Peyer's patch (tissue), 4 donors: ENCODE measurements around the gene KRT37. TPM values are rescaled to one million over a fixed set of nuclear protein-coding genes. Genes with fewer than 3 reads are reported as not detected.

Experiments used
- DNase-seq, 3 donors: peaks; one replicate each; pipeline ENCODE4 v3.0.0-alpha.2; 2017 to 2019
- H3K27ac ChIP-seq, 4 donors: fragments of 200-600 bp; sonication (generic); one replicate each; pipeline ENCODE4 v1.5.1; 2016 to 2019
- H3K27me3 ChIP-seq, 2 donors: fragments of 200-600 bp; sonication (generic); one replicate each; pipeline ENCODE4 v1.5.1; 2019
- H3K36me3 ChIP-seq, 3 donors: fragments of 200-600 bp; sonication (generic); one replicate each; pipeline ENCODE4 v1.5.1; 2016 to 2019
- H3K4me1 ChIP-seq, 4 donors: fragments of 200-600 bp; sonication (generic); one replicate each; pipeline ENCODE4 v1.5.1; 2016 to 2019
- H3K4me3 ChIP-seq, 4 donors: fragments of 200-600 bp; sonication (generic); 1 replicate in 3 of 4; 2 replicates in 1 of 4; pipeline ENCODE4 v1.5.1; 2016 to 2019; ENCODE audit warnings: mild to moderate bottlenecking in 1 of 4
- H3K9me3 ChIP-seq, 4 donors: fragments of 200-600 bp; sonication (generic); one replicate each; pipeline ENCODE4 v1.5.1; 2016 to 2019; ENCODE audit warnings: mild to moderate bottlenecking in 1 of 4
- CTCF ChIP-seq, 6 experiments: fragments of 450-650 bp in 4 of 6; fragments of 200-600 bp in 2 of 6; sonication (generic) in 1 of 6; IDR thresholded peaks; one replicate each; pipeline ENCODE4 v1.5.1; 2017 to 2019; ENCODE audit warnings: antibody characterized with exemption in 6 of 6, mild to moderate bottlenecking in 3 of 6, moderate library complexity in 1 of 6
- POLR2A ChIP-seq, 2 donors: fragments of 450-650 bp; IDR thresholded peaks; one replicate each; pipeline ENCODE4 v1.5.1; 2017; ENCODE audit warnings: antibody characterized with exemption in 2 of 2, mild to moderate bottlenecking in 2 of 2, moderate library complexity in 2 of 2
- total RNA-seq, 4 donors: library from RNA; depleted of rRNA; stranded (reverse); fragments of >200 nt; gene quantifications; one replicate each; pipeline ENCODE4 v1.1.0, GENCODE V29; 2016

KRT37 gene
- total RNA-seq, 4 donors from 2014 or later: not detected

- no peak for TF ChIP-seq CTCF (IDR thresholded peaks at IDR 0.05)
- TF ChIP-seq POLR2A (IDR thresholded peaks at IDR 0.05): no peak
- Histone ChIP-seq H3K4me3 (no peak overlapping the region), H3K4me1 (no peaks in the 10 kb centered on the region), H3K36me3 (no peaks in the 10 kb centered on the region), H3K9me3 (no peaks in the 10 kb centered on the region), H3K27me3 (no peaks in the 10 kb centered on the region), H3K27ac (no peak overlapping the region)
- DNase-seq: no peak
Observed at GRCh38 chr17:41452281-41452680, 27.9 kb upstream of the KRT37 start.

GRCh38 chr17:41451154-41451728 lies 26.9 kb upstream of the KRT37 start:
- Histone ChIP-seq H3K4me3 (no peak overlapping the region), H3K27me3 (no peaks in the 10 kb centered on the region), H3K27ac (no peak overlapping the region), H3K36me3 (no peaks in the 10 kb centered on the region), H3K4me1 (no peaks in the 10 kb centered on the region), H3K9me3 (no peaks in the 10 kb centered on the region)
- no peak for TF ChIP-seq CTCF (IDR thresholded peaks at IDR 0.05)
- TF ChIP-seq POLR2A (IDR thresholded peaks at IDR 0.05): no peak
- no peak for DNase-seq

GRCh38 chr17:41449008-41449407 lies 24.6 kb upstream of the KRT37 start:
- Histone ChIP-seq H3K27ac (no peak overlapping the region), H3K4me3 (no peak overlapping the region), H3K4me1 (no peaks in the 10 kb centered on the region), H3K36me3 (no peaks in the 10 kb centered on the region), H3K9me3 (no peaks in the 10 kb centered on the region), H3K27me3 (no peaks in the 10 kb centered on the region)
- TF ChIP-seq POLR2A (IDR thresholded peaks at IDR 0.05): no peak
- no peak for DNase-seq

GRCh38 chr17:41448506-41448905 lies 24.1 kb upstream of the KRT37 start:
- Histone ChIP-seq H3K36me3 (no peaks in the 10 kb centered on the region), H3K9me3 (no peaks in the 10 kb centered on the region), H3K4me3 (no peak overlapping the region), H3K27ac (no peak overlapping the region), H3K4me1 (no peaks in the 10 kb centered on the region), H3K27me3 (no peaks in the 10 kb centered on the region)
- no peak for TF ChIP-seq CTCF (IDR thresholded peaks at IDR 0.05)
- TF ChIP-seq POLR2A (IDR thresholded peaks at IDR 0.05): no peak
- no peak for DNase-seq

GRCh38 chr17:41446806-41447205 lies 22.4 kb upstream of the KRT37 start:
- H3K9me3 ChIP-seq: no peaks in the 10 kb centered on the region
- TF ChIP-seq CTCF (IDR thresholded peaks at IDR 0.05) (no peak), POLR2A (IDR thresholded peaks at IDR 0.05) (no peak)
- DNase-seq: no peak
- no peak overlapping the region for H3K4me3 ChIP-seq
- H3K27ac ChIP-seq: no peak overlapping the region
- H3K36me3 ChIP-seq: no peaks in the 10 kb centered on the region
- no peaks in the 10 kb centered on the region for H3K4me1 ChIP-seq
- H3K27me3 ChIP-seq: no peaks in the 10 kb centered on the region

- H3K27ac ChIP-seq: no peak overlapping the region
- H3K4me1 ChIP-seq: no peaks in the 10 kb centered on the region
- no peak overlapping the region for H3K4me3 ChIP-seq
- no peak for DNase-seq
- H3K9me3 ChIP-seq: no peaks in the 10 kb centered on the region
- H3K27me3 ChIP-seq: no peaks in the 10 kb centered on the region
- H3K36me3 ChIP-seq: no peaks in the 10 kb centered on the region
- no peak for TF ChIP-seq CTCF (IDR thresholded peaks at IDR 0.05)
- no peak for TF ChIP-seq POLR2A (IDR thresholded peaks at IDR 0.05)
Observed at GRCh38 chr17:41444640-41445039, 20.3 kb upstream of the KRT37 start.
